Measurements from ENCODE around the gene FLT1.

The FLT1 gene

DNA sequence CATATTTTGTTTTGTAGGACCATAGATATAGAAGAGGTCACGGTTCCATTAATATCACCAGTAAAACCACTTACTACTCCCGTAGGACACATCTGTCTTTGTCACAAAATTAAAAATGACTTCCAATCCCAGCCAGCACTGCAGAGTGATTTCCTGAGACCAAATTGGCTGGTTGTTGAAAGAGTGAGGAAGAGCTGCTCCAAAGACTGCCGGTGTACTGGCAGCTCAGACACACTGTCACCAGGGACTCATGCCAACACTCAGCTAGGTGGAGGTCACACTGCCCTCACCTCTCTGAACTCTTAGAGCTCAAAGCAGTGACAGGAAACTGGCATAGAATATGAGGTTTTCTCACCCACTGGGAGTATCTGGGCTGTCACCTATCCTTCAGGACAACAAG is 52.1 kb downstream of the FLT1 start:
- POLR2A ChIA-PET: no interaction called here
- Histone ChIP-seq H3K27ac (ENCODE audit: extremely low read depth, low read depth, low read length) (no peak overlapping the region), H3K36me3 (ENCODE audit: control insufficient read depth in 2 of 2, insufficient read depth in 1 of 2, low read length in 2 of 2) (peaks cover 0 to 7% of the 10 kb centered on the region in 2 experiments; a peak in 1 of 3 replicates), H3K4me1 (ENCODE audit: control insufficient read depth, insufficient read depth, low read length) (no peaks in the 10 kb centered on the region), H3K4me3 (ENCODE audit: low read depth, low read length) (no peak overlapping the region), H3K9me3 (ENCODE audit: control insufficient read depth, insufficient read depth, low read depth, low read length) (no peaks in the 10 kb centered on the region)
- TF ChIP-seq ZNF621 (tag by site-specific recombination; IDR thresholded peaks at IDR 0.05): no peak
- no peak for TF ChIP-seq ZBTB8A (tag by site-specific recombination; IDR thresholded peaks at IDR 0.05)
- TF ChIP-seq ZNF785 (tag by site-specific recombination; IDR thresholded peaks at IDR 0.05): no peak
- TF ChIP-seq ZNF211 (tag by site-specific recombination; IDR thresholded peaks at IDR 0.05; ENCODE audit: low read depth): no peak
- no peak for TF ChIP-seq TCF7L2 (IDR thresholded peaks at IDR 0.05; ENCODE audit: borderline replicate concordance, low read depth, low read length)
- TF ChIP-seq ZNF555 (tag by site-specific recombination; conservative IDR thresholded peaks at IDR 0.05): no peak
- no peak for TF ChIP-seq ZNF335 (tag by site-specific recombination; conservative IDR thresholded peaks at IDR 0.05)
- no peak for TF ChIP-seq ZNF341 (tag by site-specific recombination; IDR thresholded peaks at IDR 0.05; ENCODE audit: low read depth)
- TF ChIP-seq ZNF394 (tag by site-specific recombination; IDR thresholded peaks at IDR 0.05; ENCODE audit: borderline replicate concordance): no peak
- no peak for TF ChIP-seq ZNF600 (tag by site-specific recombination; IDR thresholded peaks at IDR 0.05)
- TF ChIP-seq, protein P1, sequence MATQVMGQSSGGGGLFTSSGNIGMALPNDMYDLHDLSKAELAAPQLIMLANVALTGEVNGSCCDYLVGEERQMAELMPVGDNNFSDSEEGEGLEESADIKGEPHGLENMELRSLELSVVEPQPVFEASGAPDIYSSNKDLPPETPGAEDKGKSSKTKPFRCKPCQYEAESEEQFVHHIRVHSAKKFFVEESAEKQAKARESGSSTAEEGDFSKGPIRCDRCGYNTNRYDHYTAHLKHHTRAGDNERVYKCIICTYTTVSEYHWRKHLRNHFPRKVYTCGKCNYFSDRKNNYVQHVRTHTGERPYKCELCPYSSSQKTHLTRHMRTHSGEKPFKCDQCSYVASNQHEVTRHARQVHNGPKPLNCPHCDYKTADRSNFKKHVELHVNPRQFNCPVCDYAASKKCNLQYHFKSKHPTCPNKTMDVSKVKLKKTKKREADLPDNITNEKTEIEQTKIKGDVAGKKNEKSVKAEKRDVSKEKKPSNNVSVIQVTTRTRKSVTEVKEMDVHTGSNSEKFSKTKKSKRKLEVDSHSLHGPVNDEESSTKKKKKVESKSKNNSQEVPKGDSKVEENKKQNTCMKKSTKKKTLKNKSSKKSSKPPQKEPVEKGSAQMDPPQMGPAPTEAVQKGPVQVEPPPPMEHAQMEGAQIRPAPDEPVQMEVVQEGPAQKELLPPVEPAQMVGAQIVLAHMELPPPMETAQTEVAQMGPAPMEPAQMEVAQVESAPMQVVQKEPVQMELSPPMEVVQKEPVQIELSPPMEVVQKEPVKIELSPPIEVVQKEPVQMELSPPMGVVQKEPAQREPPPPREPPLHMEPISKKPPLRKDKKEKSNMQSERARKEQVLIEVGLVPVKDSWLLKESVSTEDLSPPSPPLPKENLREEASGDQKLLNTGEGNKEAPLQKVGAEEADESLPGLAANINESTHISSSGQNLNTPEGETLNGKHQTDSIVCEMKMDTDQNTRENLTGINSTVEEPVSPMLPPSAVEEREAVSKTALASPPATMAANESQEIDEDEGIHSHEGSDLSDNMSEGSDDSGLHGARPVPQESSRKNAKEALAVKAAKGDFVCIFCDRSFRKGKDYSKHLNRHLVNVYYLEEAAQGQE (tag by site-specific recombination; IDR thresholded peaks at IDR 0.05): no peak
- CTCF ChIA-PET: no interaction called here

DNA sequence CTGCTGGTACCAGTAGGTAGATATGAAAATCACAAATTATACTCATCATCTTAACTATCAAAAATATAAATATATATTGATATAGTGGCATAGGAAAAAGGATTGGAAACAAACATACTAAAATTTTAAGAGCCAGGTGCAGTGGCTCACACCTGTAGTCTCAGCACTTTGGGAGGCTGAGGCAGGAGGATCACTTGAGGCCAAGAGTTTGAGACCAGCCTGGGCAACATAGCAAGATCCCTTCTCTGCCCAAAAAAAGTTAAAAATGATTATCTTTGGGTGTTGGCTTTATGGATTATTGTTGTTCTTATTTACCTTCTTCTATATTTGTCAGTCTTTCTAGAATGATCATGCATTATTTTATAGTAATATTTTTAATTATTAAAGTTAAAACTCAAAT is 53.4 kb downstream of the FLT1 start:
- CTCF ChIA-PET: interaction anchor here (0.6 kb wide), 1 partner anchor 106 kb away, joined by 3 read pairs; no protein-coding TSS in a partner anchor
- H3K36me3 ChIP-seq (ENCODE audit: control insufficient read depth in 2 of 2, insufficient read depth in 1 of 2, low read length in 2 of 2): peaks cover 0 to 21% of the 10 kb centered on the region in 2 experiments; a peak in 1 of 3 replicates
- POLR2A ChIA-PET: no interaction called here
- H3K9me3 ChIP-seq (ENCODE audit: control insufficient read depth, insufficient read depth, low read depth, low read length): no peaks in the 10 kb centered on the region
- TF ChIP-seq GLIS1 (tag by site-specific recombination; IDR thresholded peaks at IDR 0.05): no peak
- TF ChIP-seq, protein P2, sequence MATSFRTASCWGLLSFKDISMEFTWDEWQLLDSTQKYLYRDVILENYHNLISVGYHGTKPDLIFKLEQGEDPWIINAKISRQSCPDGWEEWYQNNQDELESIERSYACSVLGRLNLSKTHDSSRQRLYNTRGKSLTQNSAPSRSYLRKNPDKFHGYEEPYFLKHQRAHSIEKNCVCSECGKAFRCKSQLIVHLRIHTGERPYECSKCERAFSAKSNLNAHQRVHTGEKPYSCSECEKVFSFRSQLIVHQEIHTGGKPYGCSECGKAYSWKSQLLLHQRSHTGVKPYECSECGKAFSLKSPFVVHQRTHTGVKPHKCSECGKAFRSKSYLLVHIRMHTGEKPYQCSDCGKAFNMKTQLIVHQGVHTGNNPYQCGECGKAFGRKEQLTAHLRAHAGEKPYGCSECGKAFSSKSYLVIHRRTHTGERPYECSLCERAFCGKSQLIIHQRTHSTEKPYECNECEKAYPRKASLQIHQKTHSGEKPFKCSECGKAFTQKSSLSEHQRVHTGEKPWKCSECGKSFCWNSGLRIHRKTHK (tag by site-specific recombination; IDR thresholded peaks at IDR 0.05): no peak
- TF ChIP-seq, protein P3, sequence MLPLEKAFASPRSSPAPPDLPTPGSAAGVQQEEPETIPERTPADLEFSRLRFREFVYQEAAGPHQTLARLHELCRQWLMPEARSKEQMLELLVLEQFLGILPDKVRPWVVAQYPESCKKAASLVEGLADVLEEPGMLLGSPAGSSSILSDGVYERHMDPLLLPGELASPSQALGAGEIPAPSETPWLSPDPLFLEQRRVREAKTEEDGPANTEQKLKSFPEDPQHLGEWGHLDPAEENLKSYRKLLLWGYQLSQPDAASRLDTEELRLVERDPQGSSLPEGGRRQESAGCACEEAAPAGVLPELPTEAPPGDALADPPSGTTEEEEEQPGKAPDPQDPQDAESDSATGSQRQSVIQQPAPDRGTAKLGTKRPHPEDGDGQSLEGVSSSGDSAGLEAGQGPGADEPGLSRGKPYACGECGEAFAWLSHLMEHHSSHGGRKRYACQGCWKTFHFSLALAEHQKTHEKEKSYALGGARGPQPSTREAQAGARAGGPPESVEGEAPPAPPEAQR (tag by site-specific recombination; IDR thresholded peaks at IDR 0.05): no peak
- TF ChIP-seq, protein P4, sequence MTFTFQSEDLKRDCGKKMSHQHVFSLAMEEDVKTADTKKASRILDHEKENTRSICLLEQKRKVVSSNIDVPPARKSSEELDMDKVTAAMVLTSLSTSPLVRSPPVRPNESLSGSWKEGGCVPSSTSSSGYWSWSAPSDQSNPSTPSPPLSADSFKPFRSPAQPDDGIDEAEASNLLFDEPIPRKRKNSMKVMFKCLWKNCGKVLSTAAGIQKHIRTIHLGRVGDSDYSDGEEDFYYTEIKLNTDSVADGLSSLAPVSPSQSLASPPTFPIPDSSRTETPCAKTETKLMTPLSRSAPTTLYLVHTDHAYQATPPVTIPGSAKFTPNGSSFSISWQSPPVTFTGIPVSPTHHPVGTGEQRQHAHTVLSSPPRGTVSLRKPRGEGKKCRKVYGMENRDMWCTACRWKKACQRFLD (tag by site-specific recombination; IDR thresholded peaks at IDR 0.05): no peak
- TF ChIP-seq, protein P5, sequence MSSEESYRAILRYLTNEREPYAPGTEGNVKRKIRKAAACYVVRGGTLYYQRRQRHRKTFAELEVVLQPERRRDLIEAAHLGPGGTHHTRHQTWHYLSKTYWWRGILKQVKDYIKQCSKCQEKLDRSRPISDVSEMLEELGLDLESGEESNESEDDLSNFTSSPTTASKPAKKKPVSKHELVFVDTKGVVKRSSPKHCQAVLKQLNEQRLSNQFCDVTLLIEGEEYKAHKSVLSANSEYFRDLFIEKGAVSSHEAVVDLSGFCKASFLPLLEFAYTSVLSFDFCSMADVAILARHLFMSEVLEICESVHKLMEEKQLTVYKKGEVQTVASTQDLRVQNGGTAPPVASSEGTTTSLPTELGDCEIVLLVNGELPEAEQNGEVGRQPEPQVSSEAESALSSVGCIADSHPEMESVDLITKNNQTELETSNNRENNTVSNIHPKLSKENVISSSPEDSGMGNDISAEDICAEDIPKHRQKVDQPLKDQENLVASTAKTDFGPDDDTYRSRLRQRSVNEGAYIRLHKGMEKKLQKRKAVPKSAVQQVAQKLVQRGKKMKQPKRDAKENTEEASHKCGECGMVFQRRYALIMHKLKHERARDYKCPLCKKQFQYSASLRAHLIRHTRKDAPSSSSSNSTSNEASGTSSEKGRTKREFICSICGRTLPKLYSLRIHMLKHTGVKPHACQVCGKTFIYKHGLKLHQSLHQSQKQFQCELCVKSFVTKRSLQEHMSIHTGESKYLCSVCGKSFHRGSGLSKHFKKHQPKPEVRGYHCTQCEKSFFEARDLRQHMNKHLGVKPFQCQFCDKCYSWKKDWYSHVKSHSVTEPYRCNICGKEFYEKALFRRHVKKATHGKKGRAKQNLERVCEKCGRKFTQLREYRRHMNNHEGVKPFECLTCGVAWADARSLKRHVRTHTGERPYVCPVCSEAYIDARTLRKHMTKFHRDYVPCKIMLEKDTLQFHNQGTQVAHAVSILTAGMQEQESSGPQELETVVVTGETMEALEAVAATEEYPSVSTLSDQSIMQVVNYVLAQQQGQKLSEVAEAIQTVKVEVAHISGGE (tag by site-specific recombination; conservative IDR thresholded peaks at IDR 0.05; ENCODE audit: low read depth): no peak
- TF ChIP-seq ZNF785 (tag by site-specific recombination; IDR thresholded peaks at IDR 0.05): no peak
- H3K4me3 ChIP-seq (ENCODE audit: low read depth, low read length): no peak overlapping the region
- H3K4me1 ChIP-seq (ENCODE audit: control insufficient read depth, insufficient read depth, low read length): no peaks in the 10 kb centered on the region
- H3K27ac ChIP-seq (ENCODE audit: extremely low read depth, low read depth, low read length): no peak overlapping the region
